HG02973 (cell line): ENCODE results near the gene EPS8.

Experiments
- ATAC-seq: cut with Tn5 transposase; IDR thresholded peaks from one replicate; pipeline ENCODE4 v1.9.1; 2021; ENCODE audit warnings: moderate library complexity; ENCODE audit not compliant: unreplicated experiment

EPS8 gene

GRCh38 chr12:15575671-15576541 lies 213.3 kb downstream of the EPS8 start:
- no peak for ATAC-seq

GRCh38 chr12:15574353-15574752 lies 214.8 kb downstream of the EPS8 start:
- no peak for ATAC-seq
